ENCODE data around the gene TRAF6.
"Not testable (repeated sequence)": the region's sequence is repeated elsewhere in the genome, so short reads cannot be mapped to it uniquely, and the experiment has no call there.

The TRAF6 gene

GRCh38 chr11:36493332-36493731, 16.7 kb downstream of the TRAF6 start:
- DNase-seq (ENCODE audit: low read depth in 2 of 2), result no peak

- DNase-seq (ENCODE audit: low read depth in 2 of 2), result no peak
Measured at GRCh38 chr11:36492724-36493304, 17.3 kb downstream of the TRAF6 start.

- no peak for DNase-seq (ENCODE audit: low read depth in 2 of 2)
Measured at GRCh38 chr11:36490026-36490806, 19.9 kb downstream of the TRAF6 start.

- DNase-seq (ENCODE audit: low read depth in 2 of 2), result no peak
Measured at GRCh38 chr11:36488096-36488495, 22.0 kb downstream of the TRAF6 start.

- DNase-seq (ENCODE audit: low read depth in 2 of 2), result no peak
Measured at GRCh38 chr11:36487619-36488018, 22.5 kb downstream of the TRAF6 start.

GRCh38 chr11:36485298-36486002, 24.6 kb downstream of the TRAF6 start:
- DNase-seq (ENCODE audit: low read depth in 2 of 2), result no peak

- DNase-seq (ENCODE audit: low read depth in 2 of 2), result not testable (repeated sequence)
Measured at GRCh38 chr11:36483042-36483441, 27.0 kb downstream of the TRAF6 start.

- no peak for DNase-seq (ENCODE audit: low read depth in 2 of 2)
Measured at GRCh38 chr11:36480833-36481232, 29.2 kb downstream of the TRAF6 start.

GRCh38 chr11:36478700-36479329, 31.3 kb downstream of the TRAF6 start:
- DNase-seq (ENCODE audit: low read depth in 2 of 2), result no peak

- DNase-seq (ENCODE audit: low read depth in 2 of 2), result no peak
Measured at GRCh38 chr11:36475192-36475591, 34.9 kb downstream of the TRAF6 start.

GRCh38 chr11:36471577-36471976, 38.5 kb downstream of the TRAF6 start:
- no peak for DNase-seq (ENCODE audit: low read depth in 2 of 2)

- DNase-seq (ENCODE audit: low read depth in 2 of 2), result no peak
Measured at GRCh38 chr11:36469881-36470802, 39.9 kb downstream of the TRAF6 start.

- no peak for DNase-seq (ENCODE audit: low read depth in 2 of 2)
Measured at GRCh38 chr11:36469063-36469462, 41.0 kb downstream of the TRAF6 start.

GRCh38 chr11:36467916-36468315, 42.2 kb downstream of the TRAF6 start:
- no peak for DNase-seq (ENCODE audit: low read depth in 2 of 2)

GRCh38 chr11:36467012-36467411, 43.1 kb downstream of the TRAF6 start:
- no peak for DNase-seq (ENCODE audit: low read depth in 2 of 2)

GRCh38 chr11:36465449-36466163, 44.5 kb downstream of the TRAF6 start:
- no peak for DNase-seq (ENCODE audit: low read depth in 2 of 2)

- DNase-seq (ENCODE audit: low read depth in 2 of 2), result no peak
Measured at GRCh38 chr11:36464720-36465119, 45.4 kb downstream of the TRAF6 start.

GRCh38 chr11:36463781-36464180, 46.3 kb downstream of the TRAF6 start:
- no peak for DNase-seq (ENCODE audit: low read depth in 2 of 2)

GRCh38 chr11:36462321-36462720, 47.8 kb downstream of the TRAF6 start:
- no peak for DNase-seq (ENCODE audit: low read depth in 2 of 2)

- DNase-seq (ENCODE audit: low read depth in 2 of 2), result no peak
Measured at GRCh38 chr11:36460220-36460619, 49.9 kb downstream of the TRAF6 start.

GRCh38 chr11:36459046-36459445, 51.0 kb downstream of the TRAF6 start:
- no peak for DNase-seq (ENCODE audit: low read depth in 2 of 2)
